OCI-M1 (cell line): ENCODE results near the gene DNAJA1.
"Not testable (repeated sequence)": the region's sequence is repeated elsewhere in the genome, so short reads cannot be mapped to it uniquely, and the experiment has no call there.

Experiments
- DNase-seq: peaks from one replicate; lab custom pipeline; 2025; lab: John Stamatoyannopoulos, UW

The DNAJA1 gene

DNA sequence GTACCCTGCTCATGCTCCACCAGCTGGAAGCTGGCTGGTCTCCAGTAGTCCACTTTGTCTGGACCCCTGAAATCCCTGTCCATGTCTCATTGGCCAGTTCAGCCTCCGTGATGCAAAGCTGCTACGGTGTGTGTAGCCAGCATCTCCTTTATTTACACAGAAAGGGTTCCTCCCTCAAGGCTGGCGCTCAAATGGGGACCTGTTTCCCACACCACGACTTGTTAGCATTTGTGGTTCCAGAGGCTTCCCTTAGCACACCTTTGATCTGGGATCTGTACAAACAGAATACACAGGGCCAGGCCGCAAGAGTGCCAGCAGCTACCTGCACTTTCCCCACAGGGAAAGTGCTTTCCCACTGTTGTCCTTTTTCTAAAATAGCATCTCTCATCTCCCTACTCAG lies 57.1 kb downstream of the DNAJA1 start:
- no peak for DNase-seq

DNA sequence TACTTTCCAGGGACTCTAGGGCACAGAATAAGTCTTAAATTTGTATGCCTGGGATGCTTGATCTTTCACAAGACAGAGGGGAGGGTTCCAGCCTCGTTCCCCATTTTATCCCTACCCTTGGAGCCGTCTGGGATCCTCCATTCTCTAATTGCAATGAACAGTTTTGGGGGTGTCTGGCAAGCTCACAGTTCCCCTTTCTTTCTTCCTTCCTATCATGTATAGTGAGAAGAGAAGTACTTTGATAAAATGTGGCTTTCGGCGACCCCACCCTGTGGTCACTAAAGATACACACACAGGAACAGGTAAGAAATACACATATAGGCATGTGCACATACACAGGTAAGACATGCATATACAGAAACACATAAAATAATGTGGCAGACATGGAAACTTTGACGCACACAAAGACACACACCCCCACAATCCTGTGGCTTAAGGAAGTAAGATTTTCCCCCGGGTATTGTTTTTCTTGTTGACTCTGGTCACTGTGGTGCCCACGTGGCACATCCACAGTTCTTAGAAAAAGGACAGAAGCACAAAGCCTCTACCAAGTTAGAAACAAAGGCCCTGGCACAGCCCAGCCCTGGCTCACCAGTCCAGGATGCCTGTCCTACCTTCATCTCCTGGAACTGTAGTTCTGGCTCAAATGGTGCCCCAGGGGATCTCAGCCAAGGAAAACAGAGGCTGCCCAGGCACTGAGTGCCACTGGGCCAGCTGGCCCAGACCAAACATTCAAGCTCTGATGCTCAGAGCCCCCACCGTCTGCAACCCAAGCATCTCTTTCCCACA lies 57.7 kb downstream of the DNAJA1 start:
- DNase-seq, result no peak

DNA sequence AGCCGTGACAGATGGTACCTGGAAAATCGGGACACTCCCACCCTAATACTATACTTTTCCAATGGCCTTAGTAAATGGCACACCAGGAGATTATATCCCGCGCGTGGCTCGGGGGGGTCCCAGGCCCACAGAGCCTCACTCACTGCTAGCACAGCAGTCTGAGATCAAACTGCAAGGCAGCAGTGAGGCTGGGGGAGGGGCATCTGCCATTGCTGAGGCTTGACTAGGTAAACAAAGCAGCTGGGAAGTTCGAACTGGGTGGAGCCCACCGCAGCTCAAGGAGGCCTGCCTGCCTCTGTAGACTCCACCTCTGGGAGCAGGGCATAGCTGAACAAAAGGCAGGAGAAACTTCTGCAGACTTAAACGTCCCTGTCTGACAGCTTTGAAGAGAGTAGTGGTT lies 60.6 kb downstream of the DNAJA1 start:
- DNase-seq, result not testable (repeated sequence)
